CD4-positive, alpha-beta T cell (primary cell): ENCODE measurements around the gene MED8. TPM values are rescaled to one million over a fixed set of nuclear protein-coding genes. Genes with fewer than 3 reads are reported as not detected.

Experiments
- ATAC-seq: fragments of 200-7000 bp; cut with Tn5 transposase; one replicate; pipeline ENCODE4 v1.10.0; 2022; ENCODE audit warnings: mild to moderate bottlenecking; ENCODE audit not compliant: poor library complexity
- CTCF ChIA-PET: fragments of 350-600 bp; sonication (Branson Sonifier 250); formaldehyde crosslinking; loops from one replicate; lab custom pipeline; 2021; ENCODE audit warnings: antibody characterized with exemption, inconsistent platforms; lab: Charles Lee
- POLR2A ChIA-PET: fragments of 350-600 bp; sonication (Branson Sonifier 250); formaldehyde crosslinking; loops from one replicate; lab custom pipeline; 2021; ENCODE audit warnings: antibody characterized with exemption, inconsistent platforms; lab: Charles Lee
- DNase-seq, 14 experiments: peaks; one replicate each; pipeline ENCODE4 v3.0.0-alpha.2; 2013 to 2020; ENCODE audit warnings: mixed read lengths in 2 of 14
- H3K27ac ChIP-seq, 2 donors: one replicate each; pipeline versions ENCODE4 v1.5.1 to v1.7.0; 2013; ENCODE audit warnings: low read length in 2 of 2, low read depth in 1 of 2, mild to moderate bottlenecking in 1 of 2
- H3K27me3 ChIP-seq, 2 experiments: 1 replicate in 1 of 2; 2 replicates in 1 of 2; pipeline versions ENCODE4 v1.6.1 to v1.7.0; 2013; ENCODE audit warnings: low read length in 2 of 2, control low read depth in 1 of 2, mild to moderate bottlenecking in 1 of 2, moderate library complexity in 1 of 2; ENCODE audit not compliant: insufficient read depth in 2 of 2, control insufficient read depth in 1 of 2
- H3K36me3 ChIP-seq: one replicate; pipeline ENCODE4 v1.6.1; 2013; ENCODE audit warnings: low read length, control low read depth; ENCODE audit not compliant: insufficient read depth
- H3K4me1 ChIP-seq: one replicate; pipeline ENCODE4 v1.6.1; 2013; ENCODE audit warnings: low read length, control low read depth; ENCODE audit not compliant: insufficient read depth
- H3K4me3 ChIP-seq: one replicate; pipeline ENCODE4 v1.5.1; 2013; ENCODE audit warnings: mild to moderate bottlenecking, low read length, moderate library complexity
- H3K9me3 ChIP-seq, 2 experiments: 1 replicate in 1 of 2; 2 replicates in 1 of 2; pipeline versions ENCODE4 v1.6.1 to v1.7.0; 2013; ENCODE audit warnings: low read length in 2 of 2, mild to moderate bottlenecking in 2 of 2, control low read depth in 1 of 2, moderate library complexity in 1 of 2; ENCODE audit not compliant: control insufficient read depth in 1 of 2, insufficient read depth in 1 of 2
- H3K27ac Mint-ChIP-seq: one replicate; pipeline ENCODE4 v1.8.0; 2020; ENCODE audit warnings: mixed read lengths
- H3K27me3 Mint-ChIP-seq: one replicate; pipeline ENCODE4 v1.8.0; 2021; ENCODE audit warnings: mixed read lengths
- H3K36me3 Mint-ChIP-seq: one replicate; pipeline ENCODE4 v1.8.0; 2021; ENCODE audit warnings: low read depth, mixed read lengths
- H3K4me1 Mint-ChIP-seq: one replicate; pipeline ENCODE4 v1.8.0; 2021; ENCODE audit warnings: low read depth, mixed read lengths
- H3K4me3 Mint-ChIP-seq: one replicate; pipeline ENCODE4 v1.8.0; 2020; ENCODE audit warnings: mild to moderate bottlenecking, mixed read lengths
- H3K9me3 Mint-ChIP-seq: one replicate; pipeline ENCODE4 v1.8.0; 2020; ENCODE audit warnings: mixed read lengths
- intact Hi-C, 2 experiments: fragments of 100-400 bp; cut with DNase I in 1 of 2; cut with micrococcal nuclease in 1 of 2; formaldehyde crosslinking; loops; one replicate each; pipeline versions ENCODE4 v1.15.1 to v1.9.0; 2023 to 2025; cut with DNase I, micrococcal nuclease
- total RNA-seq, 174 experiments: library from RNA in 2 of 174; stranded (reverse) in 2 of 174; gene quantifications; one replicate each; pipeline ENCODE4 v1.2.3 and lab custom pipeline; 2021 to 2026
- TF ChIP-seq, protein P1 (sequence below): fragments of 200-600 bp; IDR thresholded peaks from one replicate; pipeline ENCODE4 v1.8.0; 2022; ENCODE audit warnings: antibody characterized with exemption, mild to moderate bottlenecking

MED8 gene
- total RNA-seq, 2 experiments from 2014 or later, result 14.8 to 17.6 TPM

DNA sequence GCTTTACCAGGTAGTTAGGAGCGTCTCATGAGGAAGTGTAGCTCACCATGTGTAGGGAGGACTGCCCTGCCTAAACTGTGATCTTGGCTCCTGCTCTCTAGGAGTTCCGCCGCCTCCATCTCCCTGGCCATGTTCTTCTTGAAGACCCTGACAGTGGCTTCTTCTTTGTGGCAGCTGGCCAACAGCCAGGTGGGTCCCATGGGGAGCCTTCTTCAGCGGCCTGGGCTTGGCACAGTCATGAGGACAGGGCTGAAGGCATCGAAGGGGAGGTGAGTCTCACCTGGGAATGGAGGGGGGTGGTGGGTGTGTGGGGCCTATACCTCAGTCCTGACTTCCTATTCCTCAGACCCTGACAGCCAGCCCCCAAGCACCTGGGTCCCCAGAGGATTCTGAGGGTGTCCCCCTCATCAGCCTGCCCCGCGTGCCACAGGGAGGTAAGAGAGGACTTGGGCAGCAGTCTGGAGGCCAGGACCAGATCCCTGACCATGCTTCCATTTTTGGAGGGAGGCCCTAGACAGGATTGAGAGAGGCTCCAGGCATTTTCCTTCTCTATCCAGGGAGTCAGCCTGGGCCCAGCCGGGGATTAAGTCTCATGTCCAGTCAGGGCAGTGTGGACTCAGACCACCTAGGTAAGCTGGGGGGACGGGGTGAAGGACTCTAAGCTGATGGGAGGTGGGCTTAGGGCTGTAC is 42.7 kb upstream of the MED8 start:
- ChIA-PET CTCF (no interaction called here), POLR2A (no interaction called here)
- ATAC-seq, result no peak
- Mint-ChIP-seq H3K9me3 (no peaks in the 10 kb centered on the region), H3K4me1 (no peaks in the 10 kb centered on the region), H3K36me3 (peaks cover 83% of the 10 kb centered on the region), H3K4me3 (no peak overlapping the region), H3K27me3 (no peaks in the 10 kb centered on the region), H3K27ac (no peak overlapping the region)
- Histone ChIP-seq H3K4me1 (no peaks in the 10 kb centered on the region), H3K27ac (no peak overlapping the region), H3K4me3 (no peak overlapping the region), H3K9me3 (no peaks in the 10 kb centered on the region), H3K27me3 (no peaks in the 10 kb centered on the region), H3K36me3 (peaks cover 71% of the 10 kb centered on the region)
- no peak for DNase-seq
- TF ChIP-seq, protein P1, sequence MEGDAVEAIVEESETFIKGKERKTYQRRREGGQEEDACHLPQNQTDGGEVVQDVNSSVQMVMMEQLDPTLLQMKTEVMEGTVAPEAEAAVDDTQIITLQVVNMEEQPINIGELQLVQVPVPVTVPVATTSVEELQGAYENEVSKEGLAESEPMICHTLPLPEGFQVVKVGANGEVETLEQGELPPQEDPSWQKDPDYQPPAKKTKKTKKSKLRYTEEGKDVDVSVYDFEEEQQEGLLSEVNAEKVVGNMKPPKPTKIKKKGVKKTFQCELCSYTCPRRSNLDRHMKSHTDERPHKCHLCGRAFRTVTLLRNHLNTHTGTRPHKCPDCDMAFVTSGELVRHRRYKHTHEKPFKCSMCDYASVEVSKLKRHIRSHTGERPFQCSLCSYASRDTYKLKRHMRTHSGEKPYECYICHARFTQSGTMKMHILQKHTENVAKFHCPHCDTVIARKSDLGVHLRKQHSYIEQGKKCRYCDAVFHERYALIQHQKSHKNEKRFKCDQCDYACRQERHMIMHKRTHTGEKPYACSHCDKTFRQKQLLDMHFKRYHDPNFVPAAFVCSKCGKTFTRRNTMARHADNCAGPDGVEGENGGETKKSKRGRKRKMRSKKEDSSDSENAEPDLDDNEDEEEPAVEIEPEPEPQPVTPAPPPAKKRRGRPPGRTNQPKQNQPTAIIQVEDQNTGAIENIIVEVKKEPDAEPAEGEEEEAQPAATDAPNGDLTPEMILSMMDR, result no peak
- intact Hi-C loops, result no loop called here

DNA sequence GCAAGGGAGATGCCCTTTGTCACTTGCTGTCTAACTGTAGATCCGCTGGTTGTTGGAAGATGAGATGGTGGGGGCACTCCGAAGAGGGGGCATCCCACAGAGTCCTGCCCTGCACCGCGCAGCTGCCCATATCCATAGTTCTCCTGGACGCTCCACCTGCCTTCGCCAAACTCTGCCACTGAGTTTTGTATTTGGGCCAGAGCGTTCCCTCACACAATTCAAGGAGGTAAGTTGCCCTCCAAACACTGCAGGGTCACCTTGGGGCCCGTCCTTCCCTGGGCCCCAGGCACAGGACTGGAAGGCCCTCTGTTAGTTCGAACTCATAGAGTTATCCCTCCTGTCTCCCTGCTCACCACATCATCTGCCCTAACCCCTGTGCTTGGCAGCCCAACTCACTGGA is 42.1 kb upstream of the MED8 start:
- no peaks in the 10 kb centered on the region for H3K27me3 ChIP-seq
- peaks cover 89% of the 10 kb centered on the region for H3K36me3 Mint-ChIP-seq
- H3K4me3 Mint-ChIP-seq, result no peak overlapping the region
- no peak overlapping the region for H3K27ac Mint-ChIP-seq
- no peaks in the 10 kb centered on the region for H3K4me1 Mint-ChIP-seq
- ChIA-PET POLR2A (no interaction called here), CTCF (no interaction called here)
- DNase-seq, result no peak
- intact Hi-C loops, result no loop called here
- ATAC-seq, result no peak
- H3K9me3 ChIP-seq, result no peaks in the 10 kb centered on the region
- TF ChIP-seq, protein P1, result no peak
- H3K4me1 ChIP-seq, result no peaks in the 10 kb centered on the region
- no peak overlapping the region for H3K27ac ChIP-seq
- H3K4me3 ChIP-seq, result no peak overlapping the region
- no peaks in the 10 kb centered on the region for H3K9me3 Mint-ChIP-seq
- H3K36me3 ChIP-seq, result peaks cover 78% of the 10 kb centered on the region
- no peaks in the 10 kb centered on the region for H3K27me3 Mint-ChIP-seq

DNA sequence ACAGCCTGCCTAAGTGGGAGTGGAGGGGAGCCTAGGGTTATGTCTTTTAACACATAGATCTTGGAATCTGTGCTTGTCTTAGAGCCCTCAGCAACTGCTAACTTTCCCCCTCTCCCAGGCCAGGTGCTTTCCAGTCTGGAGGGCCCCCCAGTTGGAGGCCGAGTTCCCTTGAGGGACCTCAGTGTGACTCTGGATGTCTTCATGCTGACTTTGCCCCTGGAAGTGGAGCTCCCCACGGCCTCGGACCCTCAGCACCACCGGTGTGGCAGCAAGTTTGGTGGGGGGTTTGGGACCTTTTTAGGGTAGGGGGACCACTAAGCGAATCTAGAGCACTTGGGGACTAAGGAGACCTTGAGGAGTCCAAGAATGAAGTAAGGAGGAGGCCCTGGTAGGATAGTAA is 41.2 kb upstream of the MED8 start:
- H3K36me3 ChIP-seq, result peaks cover 86% of the 10 kb centered on the region
- H3K4me1 ChIP-seq, result no peaks in the 10 kb centered on the region
- no peak overlapping the region for H3K27ac ChIP-seq
- Mint-ChIP-seq H3K4me1 (no peaks in the 10 kb centered on the region), H3K9me3 (no peaks in the 10 kb centered on the region), H3K27me3 (no peaks in the 10 kb centered on the region), H3K36me3 (peaks cover 97% of the 10 kb centered on the region), H3K27ac (no peak overlapping the region), H3K4me3 (no peak overlapping the region)
- CTCF ChIA-PET, result no interaction called here
- POLR2A ChIA-PET, result no interaction called here
- intact Hi-C loops, result no loop called here
- DNase-seq (no peak), ATAC-seq (no peak)
- no peaks in the 10 kb centered on the region for H3K27me3 ChIP-seq
- H3K4me3 ChIP-seq, result no peak overlapping the region
- H3K9me3 ChIP-seq, result no peaks in the 10 kb centered on the region
- TF ChIP-seq, protein P1, result no peak
